Heart left ventricle (tissue), 16 donors: Measurements from ENCODE around the gene COMMD7. TPM values are rescaled to one million over a fixed set of nuclear protein-coding genes. Genes with fewer than 3 reads are reported as not detected.

Experiments used
- ATAC-seq, 4 donors: fragments of 200-7000 bp; cut with Tn5 transposase; one replicate each; pipeline ENCODE4 v1.9.1; 2020 to 2022; ENCODE audit warnings: moderate library complexity in 4 of 4, mild to moderate bottlenecking in 3 of 4, moderate number of reproducible peaks in 1 of 4
- DNase-seq, 5 donors: peaks; one replicate each; pipeline ENCODE4 v3.0.0-alpha.2; 2020
- H3K27ac ChIP-seq, 12 donors: fragments of 200-600 bp; sonication (generic) in 4 of 12; one replicate each; pipeline versions ENCODE4 v1.5.0 to v1.8.0; 2016 to 2022; ENCODE audit warnings: mild to moderate bottlenecking in 2 of 12
- H3K27me3 ChIP-seq, 9 donors: fragments of 200-600 bp; sonication (generic) in 2 of 9; one replicate each; pipeline versions ENCODE4 v1.5.1 to v1.8.0; 2016 to 2022; ENCODE audit warnings: mild to moderate bottlenecking in 3 of 9
- H3K36me3 ChIP-seq, 9 donors: fragments of 200-600 bp; sonication (generic) in 2 of 9; one replicate each; pipeline versions ENCODE4 v1.5.0 to v1.8.0; 2018 to 2022; ENCODE audit warnings: mild to moderate bottlenecking in 2 of 9
- H3K4me1 ChIP-seq, 12 donors: fragments of 200-600 bp; sonication (generic) in 4 of 12; one replicate each; pipeline versions ENCODE4 v1.5.0 to v1.8.0; 2016 to 2022; ENCODE audit warnings: mild to moderate bottlenecking in 3 of 12
- H3K4me3 ChIP-seq, 12 donors: fragments of 200-600 bp; sonication (generic) in 4 of 12; one replicate each; pipeline versions ENCODE4 v1.5.0 to v1.8.0; 2017 to 2022; ENCODE audit warnings: mild to moderate bottlenecking in 9 of 12, moderate library complexity in 4 of 12
- H3K9me3 ChIP-seq, 12 donors: fragments of 200-600 bp; sonication (generic) in 4 of 12; one replicate each; pipeline versions ENCODE4 v1.5.0 to v1.8.0; 2016 to 2022; ENCODE audit warnings: mild to moderate bottlenecking in 1 of 12
- CTCF ChIP-seq, 12 donors: fragments of 200-600 bp; sonication (generic) in 4 of 12; IDR thresholded peaks; one replicate each; pipeline versions ENCODE4 v1.5.0 to v1.8.0; 2018 to 2022; ENCODE audit warnings: antibody characterized with exemption in 12 of 12, mild to moderate bottlenecking in 5 of 12
- POLR2A ChIP-seq, 2 donors: fragments of 450-650 bp; IDR thresholded peaks; one replicate each; pipeline ENCODE4 v1.6.1; 2017; ENCODE audit warnings: antibody characterized with exemption in 2 of 2, mild to moderate bottlenecking in 2 of 2, moderate library complexity in 2 of 2
- whole genome bisulfite sequencing, 4 donors: extraction: QIAGEN DNeasy Blood & Tissue Kit in 2 of 4; methylation state at CpG; one replicate each; pipeline versions ENCODE4 v1.1.5 to v1.1.7; 2013 to 2018; 5-methylcytosine and 5-hydroxymethylcytosine counted together
- intact Hi-C, 10 donors: fragments of 100-400 bp; cut with DNase I; formaldehyde crosslinking; loops; one replicate each; pipeline versions ENCODE4 v1.11.1 to v1.14.2; 2022
- polyA plus RNA-seq, 2 donors: library from polyadenylated mRNA; stranded (reverse); fragments of 200-250 nt; gene quantifications; one replicate each; pipeline ENCODE4 v1.2.3, GENCODE V29; 2013
- total RNA-seq, 9 donors: library from RNA; depleted of rRNA in 2 of 9; stranded (reverse); fragments of >200 nt in 2 of 9; fragmentation: NEBNext Ultra II Directional in 3 of 9; extraction: Animal tissue kit (Norgen Biotek cat#: 25700) in 3 of 9; gene quantifications; one replicate each; pipeline versions ENCODE4 v1.1.0 to v1.2.4, GENCODE V29; 2016 to 2023
- donor health status: ischemic (EF 13 %, LVEDD 7.1; RV severe dilation, severe dysfunction).
- donor health status: healthy with polysubstance abuse.
- donor health status: DM: no; HTN: yes; CAD: no.
- donor health status: DM: no; HTN: no; CAD: no.
- donor health status: ischemic (EF 25% LVEDD 6.9; RV normal size, moderate dysfunction).
- donor health status: ischemic (EF 25% LVEDD 5.7; RV mildly dilated, moderate dysfunction).
- donor health status: healthy.
- donor health status: DM: yes; HTN: yes; CAD: no.
- donor health status: ischemic (EF 35%, LVEDD 5.7; RV mildly dilated, moderate dysfunction).
- donor health status: nonischemic (EF 11% LVEDD 7.7; RV severe dilation, severe dysfunction).
- donor health status: DM: yes; HTN: yes; CAD: no.
- donor health status: PGD.
- donor health status: ischemic (EF 29% LVEDD 5.4; RV normal size, mild dysfunction).
- donor health status: nonischemic (EF 23%, LVEDD 6.1; RV moderate dilation, normal function).

COMMD7 gene
- total and polyA plus RNA-seq, 11 donors, result 30.3 to 72.4 (median 43.7) TPM

GRCh38 chr20:32780278-32780677, 37.0 kb upstream of the COMMD7 start:
- H3K36me3 ChIP-seq, result peaks cover 0 to 3% (median 0%) of the 10 kb centered on the region in 9 donors
- no peak for ATAC-seq
- H3K4me1 ChIP-seq, result peaks cover 0 to 12% (median 0%) of the 10 kb centered on the region in 12 donors
- TF ChIP-seq POLR2A (IDR thresholded peaks at IDR 0.05) (no peak), CTCF (IDR thresholded peaks at IDR 0.05) (no peak)
- WGBS, 4 donors, result 93 to 96% (median 94%) methylated on average over 15 to 16 of the region's 16 CpGs
- H3K27ac ChIP-seq, result no peak overlapping the region
- H3K27me3 ChIP-seq, result no peaks in the 10 kb centered on the region
- no peak for DNase-seq
- no peak overlapping the region for H3K4me3 ChIP-seq
- intact Hi-C loops, result no loop called here
- no peaks in the 10 kb centered on the region for H3K9me3 ChIP-seq

- ATAC-seq, result no peak
- no peak for DNase-seq
- peaks cover 0 to 12% (median 0%) of the 10 kb centered on the region in 12 donors for H3K4me1 ChIP-seq
- TF ChIP-seq POLR2A (IDR thresholded peaks at IDR 0.05) (no peak), CTCF (IDR thresholded peaks at IDR 0.05) (no peak)
- WGBS, 4 donors, result 85 to 93% (median 90%) methylated on average over 10 of the region's 10 CpGs
- intact Hi-C loops, result loop anchor here in 6 of 10 donors (2.0 to 10.0 kb wide), 5 partner anchors 101 to 257 kb away; partner anchors contain the start of gene C20orf203 (in 2 of the 6)
- no peak overlapping the region for H3K4me3 ChIP-seq
- H3K27me3 ChIP-seq, result no peaks in the 10 kb centered on the region
- H3K27ac ChIP-seq, result no peak overlapping the region
- no peaks in the 10 kb centered on the region for H3K9me3 ChIP-seq
- no peaks in the 10 kb centered on the region for H3K36me3 ChIP-seq
These were observed 36.4 kb upstream of the COMMD7 start for GRCh38 chr20:32779500-32780211.

GRCh38 chr20:32777177-32777956, 34.1 kb upstream of the COMMD7 start:
- intact Hi-C loops, result loop anchor here in 5 of 10 donors (5.0 to 10.0 kb wide), 3 partner anchors 105 to 255 kb away; partner anchors contain the start of gene C20orf203 (in 2 of the 5)
- no peak for TF ChIP-seq POLR2A (IDR thresholded peaks at IDR 0.05)
- TF ChIP-seq CTCF (IDR thresholded peaks at IDR 0.05), result no peak
- WGBS, 4 donors, result 89 to 92% (median 91%) methylated on average over 8 of the region's 8 CpGs

More at GRCh38 chr20:32777177-32777956, 34.1 kb upstream of the COMMD7 start:
- Histone ChIP-seq H3K27me3 (no peaks in the 10 kb centered on the region), H3K36me3 (no peaks in the 10 kb centered on the region), H3K4me1 (peaks cover 0 to 12% (median 0%) of the 10 kb centered on the region in 12 donors), H3K4me3 (no peak overlapping the region), H3K27ac (no peak overlapping the region), H3K9me3 (no peaks in the 10 kb centered on the region)
- DNase-seq (no peak), ATAC-seq (no peak)
